H1 (cell line): ENCODE results near the gene WNT1.

Experiments
- CREB1 ChIP-seq: IDR thresholded peaks from 2 replicates; pipeline ENCODE4 v1.6.1; 2012; ENCODE audit warnings: inconsistent platforms
- CTCF ChIP-seq, 3 experiments: IDR thresholded peaks; 1 replicate in 2 of 3; 2 replicates in 1 of 3; pipeline versions ENCODE4 v1.5.1 to v1.6.1; 2011; ENCODE audit warnings: low read length in 3 of 3, mild to moderate bottlenecking in 3 of 3, inconsistent platforms in 2 of 3, low read depth in 1 of 3, moderate library complexity in 1 of 3; ENCODE audit not compliant: insufficient read depth in 1 of 3; ENCODE audit errors: control extremely low read depth in 1 of 3
- EGR1 ChIP-seq: IDR thresholded peaks from 2 replicates; pipeline ENCODE4 v1.6.1; 2011; ENCODE audit warnings: low read depth, low read length, borderline replicate concordance
- TEAD4 ChIP-seq: IDR thresholded peaks from 2 replicates; pipeline ENCODE4 v1.6.1; 2012; ENCODE audit warnings: low read depth, low read length, inconsistent platforms, mixed read lengths

GRCh38 chr12:48993787-48994186, 15.7 kb downstream of the WNT1 start:
- no peak for TF ChIP-seq CTCF (IDR thresholded peaks at IDR 0.05; ENCODE audit: control extremely low read depth in 1 of 3, insufficient read depth in 1 of 3, low read depth in 1 of 3, low read length in 3 of 3)
- TF ChIP-seq TEAD4, result no peak
- no peak for TF ChIP-seq CREB1
- no peak for TF ChIP-seq EGR1
